H1 (cell line): ENCODE measurements around the gene MGAT5. TPM values are rescaled to one million over a fixed set of nuclear protein-coding genes. Genes with fewer than 3 reads are reported as not detected.

Experiments used
- CTCF ChIA-PET: fragments of 300-600 bp; sonication (Branson Sonifier 250); formaldehyde crosslinking; loops from one replicate; lab custom pipeline; 2021; ENCODE audit not compliant: partially characterized antibody; lab: Charles Lee
- POLR2A ChIA-PET: fragments of 300-600 bp; sonication (Branson Sonifier 250); formaldehyde crosslinking; loops from one replicate; lab custom pipeline; 2021; ENCODE audit warnings: inconsistent platforms; ENCODE audit not compliant: partially characterized antibody; lab: Charles Lee
- DNase-seq, 2 experiments: peaks; one replicate each; pipeline versions ENCODE4 v3.0.0 to v3.0.0-alpha.2; 2010 to 2022; ENCODE audit warnings: low spot score in 2 of 2, low read depth in 1 of 2, mixed read lengths in 1 of 2
- FAIRE-seq: peaks from 2 replicates; lab custom pipeline; 2011; peaks lifted over from hg19 to GRCh38; lab: Jason Lieb, UNC
- H2AFZ ChIP-seq: 2 replicates; pipeline ENCODE4 v1.8.1; 2012; ENCODE audit warnings: low read length, inconsistent platforms
- H2AK5ac ChIP-seq: 2 replicates; pipeline ENCODE4 v1.6.1; 2013; ENCODE audit warnings: low read depth, low read length
- H2BK120ac ChIP-seq: replicated peaks from 2 replicates; pipeline ENCODE3; 2013; ENCODE audit warnings: low read depth, low read length, inconsistent platforms
- H2BK12ac ChIP-seq: 2 replicates; pipeline ENCODE4 v1.6.1; 2013; ENCODE audit warnings: low read depth, low read length
- H2BK15ac ChIP-seq: 2 replicates; pipeline ENCODE4 v1.6.1; 2013; ENCODE audit warnings: low read length
- H2BK20ac ChIP-seq: 2 replicates; pipeline ENCODE4 v1.6.1; 2013; ENCODE audit warnings: low read length
- H2BK5ac ChIP-seq: 2 replicates; pipeline ENCODE4 v1.6.1; 2013; ENCODE audit warnings: low read depth, low read length
- H3K14ac ChIP-seq: 2 replicates; pipeline ENCODE4 v1.6.1; 2013; ENCODE audit warnings: inconsistent platforms; ENCODE audit not compliant: insufficient read length
- H3K18ac ChIP-seq: 2 replicates; pipeline ENCODE4 v1.6.1; 2013; ENCODE audit warnings: low read length; ENCODE audit errors: extremely low read depth
- H3K23ac ChIP-seq: 2 replicates; pipeline ENCODE4 v1.6.1; 2013; ENCODE audit warnings: inconsistent platforms; ENCODE audit not compliant: insufficient read length
- H3K23me2 ChIP-seq: 2 replicates; pipeline ENCODE4 v1.6.1; 2013; ENCODE audit warnings: low read depth, low read length
- H3K27ac ChIP-seq: 2 replicates; pipeline ENCODE4 v1.6.1; 2011; ENCODE audit warnings: low read depth, low read length, inconsistent platforms
- H3K27me3 ChIP-seq, 4 experiments: replicated peaks in 1 of 4; 1 replicate in 1 of 4; 2 replicates in 3 of 4; pipeline versions ENCODE4 v1.6.1 to v1.8.1; 2011 to 2013; ENCODE audit warnings: low read length in 3 of 4, mild to moderate bottlenecking in 3 of 4, inconsistent platforms in 2 of 4, mixed read lengths in 2 of 4, moderate library complexity in 1 of 4; ENCODE audit not compliant: control insufficient read depth in 3 of 4, insufficient read depth in 3 of 4; ENCODE audit errors: extremely low read depth in 1 of 4
- H3K36me3 ChIP-seq, 4 experiments: 2 replicates each; pipeline versions ENCODE4 v1.6.1 to v1.8.1; 2011 to 2013; ENCODE audit warnings: mild to moderate bottlenecking in 4 of 4, low read length in 3 of 4, moderate library complexity in 2 of 4, control low read depth in 1 of 4, inconsistent platforms in 1 of 4; ENCODE audit not compliant: insufficient read depth in 4 of 4, control insufficient read depth in 2 of 4
- H3K4ac ChIP-seq: replicated peaks from 2 replicates; pipeline ENCODE3; 2013; ENCODE audit warnings: low read length, low read depth, mixed read lengths, inconsistent platforms; ENCODE audit not compliant: insufficient read length
- H3K4me1 ChIP-seq, 4 experiments: replicated peaks in 1 of 4; 1 replicate in 1 of 4; 2 replicates in 3 of 4; pipeline versions ENCODE4 v1.6.1 to v1.8.1; 2011 to 2013; ENCODE audit warnings: low read length in 3 of 4, inconsistent platforms in 2 of 4, mixed read lengths in 1 of 4; ENCODE audit not compliant: insufficient read depth in 4 of 4, control insufficient read depth in 3 of 4
- H3K4me2 ChIP-seq, 2 experiments: 2 replicates each; pipeline versions ENCODE4 v1.6.1 to v1.8.1; 2011 to 2013; ENCODE audit warnings: low read depth in 2 of 2, low read length in 2 of 2, control low read depth in 1 of 2, inconsistent platforms in 1 of 2, mild to moderate bottlenecking in 1 of 2; ENCODE audit not compliant: insufficient read depth in 1 of 2
- H3K4me3 ChIP-seq, 4 experiments: fragments of 200-600, 300-600 bp in 1 of 4; sonication (generic), shearing (Covaris generic), sonication (Bioruptor Twin) in 1 of 4; 2 replicates each; pipeline versions ENCODE4 v1.5.1 to v1.8.1; 2011 to 2016; ENCODE audit warnings: low read length in 4 of 4, low read depth in 3 of 4, control low read depth in 2 of 4, inconsistent platforms in 2 of 4, mild to moderate bottlenecking in 2 of 4, mixed read lengths in 1 of 4, moderate library complexity in 1 of 4; ENCODE audit not compliant: insufficient read depth in 2 of 4; ENCODE audit errors: extremely low read depth in 1 of 4
- H3K56ac ChIP-seq: replicated peaks from 2 replicates; pipeline ENCODE3; 2013; ENCODE audit warnings: low read depth, mild to moderate bottlenecking, mixed read lengths, low read length, inconsistent platforms; ENCODE audit not compliant: insufficient read length
- H3K79me1 ChIP-seq: 2 replicates; pipeline ENCODE4 v1.6.1; 2013; ENCODE audit warnings: low read depth, low read length, control low read depth
- H3K79me2 ChIP-seq, 2 experiments: 2 replicates each; pipeline versions ENCODE4 v1.6.1 to v1.8.1; 2012 to 2013; ENCODE audit warnings: low read length in 2 of 2, mild to moderate bottlenecking in 2 of 2, inconsistent platforms in 1 of 2; ENCODE audit not compliant: insufficient read depth in 2 of 2, control insufficient read depth in 1 of 2
- H3K9ac ChIP-seq, 4 experiments: replicated peaks in 1 of 4; 1 replicate in 1 of 4; 2 replicates in 3 of 4; pipeline versions ENCODE4 v1.6.1 to v1.8.1; 2011 to 2013; ENCODE audit warnings: low read depth in 3 of 4, low read length in 3 of 4, control low read depth in 2 of 4, mild to moderate bottlenecking in 2 of 4, moderate library complexity in 2 of 4, inconsistent platforms in 1 of 4; ENCODE audit errors: extremely low read depth in 1 of 4
- H3K9me3 ChIP-seq, 2 experiments: 2 replicates each; pipeline versions ENCODE4 v1.6.1 to v1.8.1; 2012 to 2013; ENCODE audit warnings: mild to moderate bottlenecking in 2 of 2, moderate library complexity in 2 of 2, control low read depth in 1 of 2, inconsistent platforms in 1 of 2, low read depth in 1 of 2, low read length in 1 of 2, mixed read lengths in 1 of 2; ENCODE audit not compliant: insufficient read depth in 2 of 2
- H4K20me1 ChIP-seq, 2 experiments: replicated peaks in 1 of 2; 2 replicates each; pipeline versions ENCODE3 to v1.8.1; 2011 to 2013; ENCODE audit warnings: inconsistent platforms in 2 of 2, low read length in 2 of 2, mild to moderate bottlenecking in 1 of 2; ENCODE audit not compliant: insufficient read depth in 2 of 2, control insufficient read depth in 1 of 2
- H4K5ac ChIP-seq: 2 replicates; pipeline ENCODE4 v1.6.1; 2013; ENCODE audit warnings: low read length, low read depth, mixed read lengths, inconsistent platforms; ENCODE audit not compliant: insufficient read length
- H4K8ac ChIP-seq: 2 replicates; pipeline ENCODE4 v1.8.0; 2013; ENCODE audit warnings: mild to moderate bottlenecking, moderate library complexity, low read length, inconsistent platforms; ENCODE audit not compliant: insufficient read depth; ENCODE audit errors: extremely low read depth
- H4K91ac ChIP-seq: replicated peaks from 2 replicates; pipeline ENCODE3; 2013; ENCODE audit warnings: low read length, mixed read lengths, inconsistent platforms; ENCODE audit not compliant: insufficient read length
- ASH2L ChIP-seq: fragments of 200-600, 300-600 bp; sonication (generic); IDR thresholded peaks from one replicate; pipeline ENCODE4 v1.7.1; 2017; ENCODE audit warnings: low read length
- FOSL1 ChIP-seq: IDR thresholded peaks from 2 replicates; pipeline ENCODE4 v1.6.1; 2011; ENCODE audit warnings: mild to moderate bottlenecking, low read depth, low read length, moderate library complexity; ENCODE audit not compliant: insufficient read depth
- GTF2F1 ChIP-seq: IDR thresholded peaks from 2 replicates; pipeline ENCODE4 v1.6.1; 2012; ENCODE audit warnings: low read depth, low read length, improper control_type of control experiment, borderline replicate concordance
- HDAC2 ChIP-seq, 2 experiments: fragments of 300-600 bp in 1 of 2; sonication (generic) in 1 of 2; IDR thresholded peaks; 2 replicates each; pipeline ENCODE4 v1.6.1; 2011 to 2012; ENCODE audit warnings: low read depth in 2 of 2, low read length in 2 of 2, mild to moderate bottlenecking in 2 of 2, moderate library complexity in 2 of 2, borderline replicate concordance in 1 of 2, inconsistent platforms in 1 of 2
- KDM1A ChIP-seq: fragments of 200-600, 300-600 bp; sonication (generic); IDR thresholded peaks from 2 replicates; pipeline ENCODE4 v1.7.1; 2016; ENCODE audit warnings: mild to moderate bottlenecking, low read length, borderline replicate concordance
- SIRT6 ChIP-seq: IDR thresholded peaks from one replicate; pipeline ENCODE4 v1.7.1; 2012; ENCODE audit warnings: low read length, inconsistent platforms
- TCF12 ChIP-seq: IDR thresholded peaks from 2 replicates; pipeline ENCODE4 v1.6.1; 2011; ENCODE audit warnings: low read depth, mild to moderate bottlenecking, low read length
- WGBS, 2 experiments: shearing (Covaris generic) in 1 of 2; methylation state at CpG; one replicate each; pipeline versions ENCODE4 v1.1.6 to v1.1.7; 2013 to 2015; ENCODE audit warnings: low lambda C conversion rate in 2 of 2, mixed read lengths in 2 of 2, inconsistent platforms in 1 of 2, low coverage in 1 of 2, missing lambda C conversion rate in 1 of 2; ENCODE audit not compliant: insufficient replicate concordance in 2 of 2, insufficient coverage in 1 of 2, insufficient read length in 1 of 2; ENCODE audit errors: extremely low coverage in 1 of 2, missing lambda C conversion rate in 1 of 2; 5-methylcytosine and 5-hydroxymethylcytosine counted together
- polyA plus RNA-seq, 7 experiments: library from polyadenylated mRNA; depleted of rRNA in 3 of 7; stranded (reverse) in 5 of 7; unstranded in 2 of 7; fragments of >200 nt in 5 of 7; fragments of 200-250 nt in 2 of 7; gene quantifications; 1 replicate in 5 of 7; 2 replicates in 1 of 7; 4 replicates in 1 of 7; pipeline versions ENCODE4 v1.2.1 to v1.2.3, GENCODE V29; 2011 to 2013; ENCODE audit warnings: missing spikeins in 2 of 7, mixed read lengths in 2 of 7
- total RNA-seq: library from RNA; stranded (reverse); fragmentation: NEBNext Ultra II Directional; extraction: Animal tissue kit (Norgen Biotek cat#: 25700); gene quantifications from 2 replicates; pipeline ENCODE4 v1.2.1, GENCODE V29; 2021

The MGAT5 gene
- total and polyA plus RNA-seq, 2 of the 8 experiments (the other 6 are each of a cell fraction or from before 2014, with no cell fraction given): 11.2 to 49.2 TPM

DNA sequence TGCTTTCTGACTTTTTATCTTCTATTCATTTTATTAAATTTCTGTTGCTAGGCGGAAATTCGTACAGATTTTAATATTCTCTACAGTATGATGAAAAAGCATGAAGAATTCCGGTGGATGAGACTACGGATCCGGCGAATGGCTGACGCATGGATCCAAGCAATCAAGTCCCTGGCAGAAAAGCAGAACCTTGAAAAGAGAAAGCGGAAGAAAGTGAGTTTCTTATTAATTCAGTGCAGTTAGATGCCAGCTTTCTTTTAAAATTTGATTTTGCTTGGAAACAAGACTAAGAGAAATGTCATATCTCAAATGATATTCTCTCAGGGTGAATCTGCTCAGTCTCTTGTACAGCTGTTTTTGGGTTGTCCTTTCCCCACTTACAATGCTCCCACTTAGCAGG is 84.3 kb downstream of the MGAT5 start:
- no peak overlapping the region for H3K4me2 ChIP-seq
- H2BK5ac ChIP-seq: no peak overlapping the region
- CTCF ChIA-PET: no interaction called here
- no peak overlapping the region for H2BK20ac ChIP-seq
- peaks cover 0 to 2% (median 0%) of the 10 kb centered on the region in 4 experiments; a peak in 1 of 8 replicates for H3K36me3 ChIP-seq
- no peaks in the 10 kb centered on the region for H3K4me1 ChIP-seq
- FAIRE-seq: no peak
- TF ChIP-seq GTF2F1 (no peak), KDM1A (no peak), TCF12 (no peak), ASH2L (no peak), FOSL1 (no peak), HDAC2 (IDR thresholded peaks at IDR 0.05; ENCODE audit: borderline replicate concordance in 1 of 2, low read depth in 2 of 2, low read length in 2 of 2) (no peak), SIRT6 (no peak)
- TF ChIP-seq, all 59 proteins: peak for 0
- H3K27ac ChIP-seq: no peak overlapping the region
- no peak overlapping the region for H4K5ac ChIP-seq
- POLR2A ChIA-PET: no interaction called here
- H3K23me2 ChIP-seq: no peaks in the 10 kb centered on the region
- no peak overlapping the region for H4K8ac ChIP-seq
- H3K23ac ChIP-seq: no peak overlapping the region
- H4K20me1 ChIP-seq: no peaks in the 10 kb centered on the region
- no peaks in the 10 kb centered on the region for H3K9me3 ChIP-seq
- H3K56ac ChIP-seq: no peak overlapping the region
- H3K79me1 ChIP-seq: no peaks in the 10 kb centered on the region
- no peak overlapping the region for H3K14ac ChIP-seq
- no peak overlapping the region for H3K4me3 ChIP-seq
- H2AK5ac ChIP-seq: no peak overlapping the region
- no peak overlapping the region for H2BK120ac ChIP-seq
- H3K79me2 ChIP-seq: no peaks in the 10 kb centered on the region
- H2BK12ac ChIP-seq: no peak overlapping the region
- H3K18ac ChIP-seq: no peak overlapping the region
- H2AFZ ChIP-seq: no peak overlapping the region
- whole genome bisulfite sequencing, 2 experiments: 97% methylated on average over 8 of the region's 8 CpGs; no CpG with 5 or more reads in 1 of the 2 experiments
- H3K27me3 ChIP-seq: no peaks in the 10 kb centered on the region
- no peak overlapping the region for H3K9ac ChIP-seq
- no peak overlapping the region for H4K91ac ChIP-seq
- H3K4ac ChIP-seq: no peak overlapping the region
- no peak for DNase-seq
- no peak overlapping the region for H2BK15ac ChIP-seq
